Uterus (tissue), 4 donors: ENCODE results near the gene TWNK. TPM values are rescaled to one million over a fixed set of nuclear protein-coding genes. Genes with fewer than 3 reads are reported as not detected.

ENCODE experiments used
- DNase-seq, 2 donors: peaks; one replicate each; pipeline ENCODE4 v3.0.0-alpha.2; 2019 to 2020
- H3K27ac ChIP-seq, 2 donors: fragments of 200-600 bp; sonication (generic); 1 replicate in 1 of 2; 2 replicates in 1 of 2; pipeline ENCODE4 v1.5.1; 2016 to 2018
- H3K27me3 ChIP-seq, 2 donors: fragments of 200-600 bp; sonication (generic); one replicate each; pipeline ENCODE4 v1.5.1; 2018 to 2019; ENCODE audit warnings: control low read depth in 1 of 2
- H3K36me3 ChIP-seq, 2 donors: fragments of 200-600 bp; sonication (generic); one replicate each; pipeline ENCODE4 v1.5.1; 2019; ENCODE audit warnings: control low read depth in 1 of 2
- H3K4me1 ChIP-seq, 2 donors: fragments of 200-600 bp; sonication (generic); one replicate each; pipeline ENCODE4 v1.5.1; 2018 to 2019; ENCODE audit warnings: control low read depth in 1 of 2
- H3K4me3 ChIP-seq, 2 donors: fragments of 200-600 bp; sonication (generic); 1 replicate in 1 of 2; 2 replicates in 1 of 2; pipeline ENCODE4 v1.5.1; 2018 to 2019; ENCODE audit warnings: mild to moderate bottlenecking in 1 of 2
- H3K9me3 ChIP-seq, 2 donors: fragments of 200-600 bp; sonication (generic); one replicate each; pipeline ENCODE4 v1.5.1; 2019; ENCODE audit warnings: control low read depth in 1 of 2
- POLR2A ChIP-seq, 2 donors: fragments of 450-650 bp; IDR thresholded peaks; one replicate each; pipeline ENCODE4 v1.6.1; 2016; ENCODE audit warnings: antibody characterized with exemption in 2 of 2, mild to moderate bottlenecking in 1 of 2, moderate library complexity in 1 of 2
- intact Hi-C: fragments of 100-400 bp; cut with DNase I; formaldehyde crosslinking; loops from one replicate; pipeline ENCODE4 v1.15.1; 2023; ENCODE audit warnings: low total_unique reads
- total RNA-seq, 4 donors: library from RNA; depleted of rRNA in 3 of 4; stranded (reverse); fragments of >200 nt in 3 of 4; gene quantifications; one replicate each; pipeline versions ENCODE4 v1.1.0 to v1.2.4, GENCODE V29; 2014 to 2023
- TF ChIP-seq, protein P1 (sequence below), 4 experiments: fragments of 200-600 bp in 2 of 4; fragments of 450-650 bp in 2 of 4; sonication (generic) in 2 of 4; IDR thresholded peaks; one replicate each; pipeline ENCODE4 v1.5.1; 2016 to 2019; ENCODE audit warnings: antibody characterized with exemption in 4 of 4, mild to moderate bottlenecking in 2 of 4, moderate library complexity in 1 of 4
- donor health status: DM: yes; HTN: yes; CAD: no.

TWNK gene
- total RNA-seq, 4 donors from 2014 or later = 0.51 to 11.8 (median 6.2) TPM

DNA sequence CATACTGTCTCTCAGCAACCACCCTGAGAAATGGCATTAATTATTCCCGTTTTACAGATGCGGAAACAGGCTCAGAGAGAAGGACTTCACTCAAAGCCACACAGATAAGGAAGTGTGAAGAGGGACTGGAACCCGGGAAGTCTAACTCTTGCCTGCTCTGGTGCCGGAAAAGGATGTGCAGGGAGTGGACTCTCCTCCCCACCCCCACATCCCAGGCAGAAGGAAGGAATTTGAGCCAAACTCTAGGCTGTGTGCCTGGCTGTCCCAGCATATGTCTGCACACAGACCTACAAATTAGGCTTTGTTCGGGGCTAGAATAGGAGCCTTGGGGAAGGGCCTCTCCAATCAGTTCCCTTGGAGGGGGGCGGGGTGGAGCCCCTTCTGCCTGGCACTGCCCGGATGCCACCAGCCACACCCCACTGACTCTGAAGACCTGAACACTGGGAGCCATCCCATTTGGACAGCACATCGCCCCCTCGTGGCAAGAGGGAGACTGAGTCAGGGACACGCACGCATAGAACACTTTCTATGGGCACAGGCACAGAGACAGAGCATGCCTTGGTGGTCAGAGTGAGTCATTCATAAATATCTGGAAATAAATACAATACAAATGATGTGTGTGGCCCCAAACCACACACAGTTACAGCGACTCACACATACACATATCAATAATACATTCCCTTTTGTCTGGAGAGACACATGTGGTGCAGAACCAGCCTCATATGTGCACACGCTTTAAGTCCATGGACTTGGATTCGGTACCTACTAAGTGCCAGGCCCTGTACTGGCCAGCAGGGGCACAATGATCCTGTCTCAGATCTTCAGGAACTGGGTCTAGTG, 25.4 kb downstream of the TWNK start:
- Histone ChIP-seq H3K4me1 (peaks cover 4% of the 10 kb centered on the region in 2 donors), H3K4me3 (no peak overlapping the region), H3K36me3 (no peaks in the 10 kb centered on the region), H3K9me3 (no peaks in the 10 kb centered on the region), H3K27ac (peak overlapping the region; percentile 13 to 60), H3K27me3 (no peaks in the 10 kb centered on the region)
- DNase-seq = peak; percentile 86 to 91
- TF ChIP-seq, protein P1, sequence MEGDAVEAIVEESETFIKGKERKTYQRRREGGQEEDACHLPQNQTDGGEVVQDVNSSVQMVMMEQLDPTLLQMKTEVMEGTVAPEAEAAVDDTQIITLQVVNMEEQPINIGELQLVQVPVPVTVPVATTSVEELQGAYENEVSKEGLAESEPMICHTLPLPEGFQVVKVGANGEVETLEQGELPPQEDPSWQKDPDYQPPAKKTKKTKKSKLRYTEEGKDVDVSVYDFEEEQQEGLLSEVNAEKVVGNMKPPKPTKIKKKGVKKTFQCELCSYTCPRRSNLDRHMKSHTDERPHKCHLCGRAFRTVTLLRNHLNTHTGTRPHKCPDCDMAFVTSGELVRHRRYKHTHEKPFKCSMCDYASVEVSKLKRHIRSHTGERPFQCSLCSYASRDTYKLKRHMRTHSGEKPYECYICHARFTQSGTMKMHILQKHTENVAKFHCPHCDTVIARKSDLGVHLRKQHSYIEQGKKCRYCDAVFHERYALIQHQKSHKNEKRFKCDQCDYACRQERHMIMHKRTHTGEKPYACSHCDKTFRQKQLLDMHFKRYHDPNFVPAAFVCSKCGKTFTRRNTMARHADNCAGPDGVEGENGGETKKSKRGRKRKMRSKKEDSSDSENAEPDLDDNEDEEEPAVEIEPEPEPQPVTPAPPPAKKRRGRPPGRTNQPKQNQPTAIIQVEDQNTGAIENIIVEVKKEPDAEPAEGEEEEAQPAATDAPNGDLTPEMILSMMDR (IDR thresholded peaks at IDR 0.05) = peak; percentile 80 to 93 (median 88)
- TF ChIP-seq POLR2A (IDR thresholded peaks at IDR 0.05) = no peak
- intact Hi-C loops = no loop called here

DNA sequence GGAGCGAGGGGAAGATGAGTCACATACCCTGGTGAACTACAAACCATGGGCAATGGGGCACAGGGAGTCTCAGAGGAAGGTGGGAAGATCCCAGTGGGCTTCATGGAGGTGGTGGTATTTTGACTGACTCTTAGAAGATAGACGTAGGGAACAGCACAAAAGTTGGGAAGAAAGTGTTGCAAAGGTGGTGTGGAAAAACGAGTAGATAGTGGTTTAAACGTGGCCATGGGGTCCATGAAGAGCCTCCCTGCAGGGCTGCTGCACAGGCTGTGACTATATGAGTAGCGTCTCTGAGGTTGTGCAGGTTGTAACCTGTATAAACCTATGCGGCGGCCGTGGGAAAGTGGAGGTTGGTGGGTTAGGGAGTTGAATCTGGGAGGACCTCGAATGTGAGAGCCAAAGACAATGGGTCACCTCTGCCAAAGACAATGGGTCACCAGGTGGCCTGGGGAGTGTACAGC, 26.1 kb downstream of the TWNK start:
- no peak for TF ChIP-seq POLR2A (IDR thresholded peaks at IDR 0.05)
- TF ChIP-seq, protein P1 (IDR thresholded peaks at IDR 0.05) = no peak
- no peaks in the 10 kb centered on the region for H3K27me3 ChIP-seq
- H3K9me3 ChIP-seq = no peaks in the 10 kb centered on the region
- no peaks in the 10 kb centered on the region for H3K36me3 ChIP-seq
- H3K27ac ChIP-seq = peak overlapping the region; percentile 13 to 60
- intact Hi-C loops = no loop called here
- DNase-seq = no peak
- H3K4me3 ChIP-seq = no peak overlapping the region
- peaks cover 0 to 4% of the 10 kb centered on the region in 2 donors for H3K4me1 ChIP-seq

DNA sequence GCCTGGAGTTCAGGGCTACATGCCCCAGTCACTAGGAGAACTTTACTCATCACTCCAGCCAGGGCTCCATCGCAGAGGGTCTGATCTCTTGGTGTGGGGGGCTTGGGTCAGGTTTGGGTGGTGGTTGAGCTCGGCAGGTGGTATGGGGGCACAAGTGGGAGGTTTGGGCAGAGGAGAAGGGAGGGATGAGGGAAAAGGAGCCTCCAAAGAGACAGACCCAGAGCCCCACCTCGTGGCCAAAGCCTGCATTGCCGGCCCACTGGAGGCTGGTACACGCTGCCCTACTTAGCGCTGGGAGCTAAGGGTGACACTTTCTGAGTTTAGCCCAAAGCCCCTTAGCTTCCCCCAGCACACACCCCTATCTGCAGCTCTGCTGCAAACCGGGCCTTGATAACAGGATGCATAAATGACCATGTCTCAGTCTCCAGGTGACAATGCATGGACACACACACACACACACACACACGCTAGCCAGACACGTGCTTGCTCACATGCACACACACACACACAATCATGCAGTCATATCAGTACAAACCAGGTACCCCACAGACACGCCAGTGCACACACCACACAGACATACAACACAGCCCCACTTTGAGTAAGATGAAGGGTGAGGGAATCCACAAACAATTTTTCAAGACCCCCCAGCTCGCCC, 27.0 kb downstream of the TWNK start:
- H3K27ac ChIP-seq = no peak overlapping the region
- TF ChIP-seq POLR2A (IDR thresholded peaks at IDR 0.05) = peak in 1 of 2 donors; percentile 18
- TF ChIP-seq, protein P1 (IDR thresholded peaks at IDR 0.05) = peak; percentile 79 to 94 (median 92)
- H3K27me3 ChIP-seq = peaks cover 0 to 3% of the 10 kb centered on the region in 2 donors
- peaks cover 0 to 4% of the 10 kb centered on the region in 2 donors for H3K4me1 ChIP-seq
- no peak overlapping the region for H3K4me3 ChIP-seq
- intact Hi-C loops = no loop called here
- DNase-seq = peak; percentile 85
- no peaks in the 10 kb centered on the region for H3K9me3 ChIP-seq
- H3K36me3 ChIP-seq = no peaks in the 10 kb centered on the region

DNA sequence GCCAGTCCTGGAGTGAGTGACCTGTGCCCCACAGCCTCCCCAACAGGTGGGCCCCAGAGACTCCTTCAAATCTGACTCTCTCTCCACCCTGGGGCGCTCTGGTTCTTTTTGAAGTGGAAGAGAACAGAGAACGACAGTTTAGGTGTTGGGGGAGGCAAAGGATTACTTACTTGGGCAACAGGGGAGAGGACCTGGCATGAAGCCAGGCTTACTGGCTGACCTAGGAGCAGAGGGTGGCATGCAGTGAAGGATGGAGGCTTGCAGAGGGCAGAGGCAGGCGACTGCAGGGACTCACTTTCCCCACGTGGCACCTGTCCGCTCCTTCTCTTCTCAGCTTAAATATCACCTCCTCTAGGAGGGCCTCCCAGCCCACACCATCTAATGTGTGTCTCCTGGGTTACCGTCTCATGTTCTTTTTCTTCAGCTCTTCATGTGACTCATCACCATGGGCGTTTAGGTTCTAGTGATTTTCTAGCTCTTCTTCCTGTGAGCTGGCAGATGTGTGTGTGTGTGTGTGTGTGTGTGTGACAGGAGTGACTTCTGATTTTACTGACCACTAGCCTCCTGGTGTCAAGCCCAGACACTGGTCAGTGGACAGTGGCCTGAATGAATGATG, 27.7 kb downstream of the TWNK start:
- Histone ChIP-seq H3K27ac (no peak overlapping the region), H3K9me3 (no peaks in the 10 kb centered on the region), H3K36me3 (no peaks in the 10 kb centered on the region), H3K4me1 (peaks cover 0 to 4% of the 10 kb centered on the region in 2 donors), H3K4me3 (no peak overlapping the region), H3K27me3 (peaks cover 0 to 3% of the 10 kb centered on the region in 2 donors)
- intact Hi-C loops = no loop called here
- DNase-seq = no peak
- TF ChIP-seq POLR2A (IDR thresholded peaks at IDR 0.05) = no peak
- TF ChIP-seq, protein P1 (IDR thresholded peaks at IDR 0.05) = no peak
